GM23338 (cell line): ENCODE measurements around the gene APAF1.
"Not testable (repeated sequence)": the region's sequence is repeated elsewhere in the genome, so short reads cannot be mapped to it uniquely, and the experiment has no call there.

Experiments
- ETS1 ChIP-seq: IDR thresholded peaks from 2 replicates; pipeline ENCODE4 v1.6.1; 2016; ENCODE audit warnings: antibody characterized with exemption
- EZH2 ChIP-seq: fragments of 200-600 bp; sonication (generic); IDR thresholded peaks from one replicate; pipeline ENCODE4 v1.8.0; 2017; ENCODE audit warnings: antibody characterized with exemption, mild to moderate bottlenecking, low read depth; ENCODE audit not compliant: unreplicated experiment
- EZH2phosphoT487 ChIP-seq: fragments of 200-600 bp; sonication (generic); IDR thresholded peaks from one replicate; pipeline ENCODE4 v1.8.1; 2018; ENCODE audit warnings: antibody characterized with exemption; ENCODE audit not compliant: unreplicated experiment
- JUNB ChIP-seq: IDR thresholded peaks from one replicate; pipeline ENCODE4 v1.6.1; 2016; ENCODE audit warnings: antibody characterized with exemption; ENCODE audit not compliant: unreplicated experiment
- NANOG ChIP-seq: IDR thresholded peaks from 2 replicates; pipeline ENCODE4 v1.6.1; 2016; ENCODE audit warnings: antibody characterized with exemption, borderline replicate concordance
- POLR2AphosphoS5 ChIP-seq: IDR thresholded peaks from 2 replicates; pipeline ENCODE4 v1.6.1; 2016; ENCODE audit warnings: antibody characterized with exemption, low read depth
- ZNF331 ChIP-seq: fragments of 250-450 bp; sonication (Bioruptor Pico); IDR thresholded peaks from 2 replicates; pipeline ENCODE4 v1.5.0; 2020; ENCODE audit warnings: low read depth, mild to moderate bottlenecking, moderate library complexity
- TF ChIP-seq, protein P1 (sequence below), 2 experiments: fragments of 200-600 bp in 1 of 2; sonication (generic) in 1 of 2; conservative IDR thresholded peaks; 2 replicates each; pipeline versions ENCODE4 v1.5.1 to v1.6.1; 2016 to 2017; ENCODE audit warnings: antibody characterized with exemption in 2 of 2, low read depth in 2 of 2, mild to moderate bottlenecking in 2 of 2, moderate library complexity in 1 of 2
- TF ChIP-seq, protein P2 (sequence below): IDR thresholded peaks from one replicate; pipeline ENCODE4 v1.6.1; 2018; ENCODE audit warnings: antibody characterized with exemption; ENCODE audit not compliant: unreplicated experiment

- TF ChIP-seq, protein P1, sequence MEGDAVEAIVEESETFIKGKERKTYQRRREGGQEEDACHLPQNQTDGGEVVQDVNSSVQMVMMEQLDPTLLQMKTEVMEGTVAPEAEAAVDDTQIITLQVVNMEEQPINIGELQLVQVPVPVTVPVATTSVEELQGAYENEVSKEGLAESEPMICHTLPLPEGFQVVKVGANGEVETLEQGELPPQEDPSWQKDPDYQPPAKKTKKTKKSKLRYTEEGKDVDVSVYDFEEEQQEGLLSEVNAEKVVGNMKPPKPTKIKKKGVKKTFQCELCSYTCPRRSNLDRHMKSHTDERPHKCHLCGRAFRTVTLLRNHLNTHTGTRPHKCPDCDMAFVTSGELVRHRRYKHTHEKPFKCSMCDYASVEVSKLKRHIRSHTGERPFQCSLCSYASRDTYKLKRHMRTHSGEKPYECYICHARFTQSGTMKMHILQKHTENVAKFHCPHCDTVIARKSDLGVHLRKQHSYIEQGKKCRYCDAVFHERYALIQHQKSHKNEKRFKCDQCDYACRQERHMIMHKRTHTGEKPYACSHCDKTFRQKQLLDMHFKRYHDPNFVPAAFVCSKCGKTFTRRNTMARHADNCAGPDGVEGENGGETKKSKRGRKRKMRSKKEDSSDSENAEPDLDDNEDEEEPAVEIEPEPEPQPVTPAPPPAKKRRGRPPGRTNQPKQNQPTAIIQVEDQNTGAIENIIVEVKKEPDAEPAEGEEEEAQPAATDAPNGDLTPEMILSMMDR (conservative IDR thresholded peaks at IDR 0.05; ENCODE audit: low read depth in 2 of 2) = not testable (repeated sequence)
- TF ChIP-seq, protein P2, sequence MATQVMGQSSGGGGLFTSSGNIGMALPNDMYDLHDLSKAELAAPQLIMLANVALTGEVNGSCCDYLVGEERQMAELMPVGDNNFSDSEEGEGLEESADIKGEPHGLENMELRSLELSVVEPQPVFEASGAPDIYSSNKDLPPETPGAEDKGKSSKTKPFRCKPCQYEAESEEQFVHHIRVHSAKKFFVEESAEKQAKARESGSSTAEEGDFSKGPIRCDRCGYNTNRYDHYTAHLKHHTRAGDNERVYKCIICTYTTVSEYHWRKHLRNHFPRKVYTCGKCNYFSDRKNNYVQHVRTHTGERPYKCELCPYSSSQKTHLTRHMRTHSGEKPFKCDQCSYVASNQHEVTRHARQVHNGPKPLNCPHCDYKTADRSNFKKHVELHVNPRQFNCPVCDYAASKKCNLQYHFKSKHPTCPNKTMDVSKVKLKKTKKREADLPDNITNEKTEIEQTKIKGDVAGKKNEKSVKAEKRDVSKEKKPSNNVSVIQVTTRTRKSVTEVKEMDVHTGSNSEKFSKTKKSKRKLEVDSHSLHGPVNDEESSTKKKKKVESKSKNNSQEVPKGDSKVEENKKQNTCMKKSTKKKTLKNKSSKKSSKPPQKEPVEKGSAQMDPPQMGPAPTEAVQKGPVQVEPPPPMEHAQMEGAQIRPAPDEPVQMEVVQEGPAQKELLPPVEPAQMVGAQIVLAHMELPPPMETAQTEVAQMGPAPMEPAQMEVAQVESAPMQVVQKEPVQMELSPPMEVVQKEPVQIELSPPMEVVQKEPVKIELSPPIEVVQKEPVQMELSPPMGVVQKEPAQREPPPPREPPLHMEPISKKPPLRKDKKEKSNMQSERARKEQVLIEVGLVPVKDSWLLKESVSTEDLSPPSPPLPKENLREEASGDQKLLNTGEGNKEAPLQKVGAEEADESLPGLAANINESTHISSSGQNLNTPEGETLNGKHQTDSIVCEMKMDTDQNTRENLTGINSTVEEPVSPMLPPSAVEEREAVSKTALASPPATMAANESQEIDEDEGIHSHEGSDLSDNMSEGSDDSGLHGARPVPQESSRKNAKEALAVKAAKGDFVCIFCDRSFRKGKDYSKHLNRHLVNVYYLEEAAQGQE = not testable (repeated sequence)
- TF ChIP-seq POLR2AphosphoS5, EZH2, JUNB, ETS1, NANOG, ZNF331, EZH2phosphoT487: not testable (repeated sequence)
These were observed 2.3 kb upstream of the APAF1 start for GRCh38 chr12:98642801-98643200.
